GM23248 (cell line): ENCODE data around the gene VPS54. TPM values are rescaled to one million over a fixed set of nuclear protein-coding genes. Genes with fewer than 3 reads are reported as not detected.

Source experiments
- DNase-seq: peaks from one replicate; pipeline ENCODE4 v3.0.0-alpha.2; 2015
- H2AFZ ChIP-seq: fragments of 200-600 bp; sonication (generic); 2 replicates; pipeline ENCODE4 v1.6.1; 2016; ENCODE audit warnings: antibody characterized with exemption
- H3F3A ChIP-seq: fragments of 200-600 bp; sonication (generic); 2 replicates; pipeline ENCODE4 v1.6.1; 2016; ENCODE audit warnings: mild to moderate bottlenecking, antibody characterized with exemption, mixed run types; ENCODE audit not compliant: insufficient read depth
- H3K27ac ChIP-seq: fragments of 200-600 bp; sonication (generic); 2 replicates; pipeline ENCODE4 v1.5.1; 2016; ENCODE audit warnings: mild to moderate bottlenecking
- H3K27me3 ChIP-seq: fragments of 200-600 bp; sonication (generic); replicated peaks from 2 replicates; pipeline ENCODE4 v1.6.1; 2016; ENCODE audit warnings: mild to moderate bottlenecking; ENCODE audit not compliant: insufficient read depth
- H3K36me3 ChIP-seq: fragments of 200-600 bp; sonication (generic); 2 replicates; pipeline ENCODE4 v1.6.1; 2016; ENCODE audit warnings: low read depth, mild to moderate bottlenecking
- H3K4me1 ChIP-seq: fragments of 200-600 bp; sonication (generic); 2 replicates; pipeline ENCODE4 v1.6.1; 2016; ENCODE audit warnings: mild to moderate bottlenecking; ENCODE audit not compliant: insufficient read depth
- H3K4me2 ChIP-seq: fragments of 200-600 bp; sonication (generic); one replicate; pipeline ENCODE4 v1.6.1; 2016; ENCODE audit warnings: mild to moderate bottlenecking; ENCODE audit not compliant: unreplicated experiment
- H3K4me3 ChIP-seq: fragments of 200-600 bp; sonication (generic); 2 replicates; pipeline ENCODE4 v1.5.1; 2016; ENCODE audit warnings: mild to moderate bottlenecking
- H3K79me2 ChIP-seq: fragments of 200-600 bp; sonication (generic); 2 replicates; pipeline ENCODE4 v1.6.1; 2016; ENCODE audit warnings: mild to moderate bottlenecking; ENCODE audit not compliant: insufficient read depth
- H3K9ac ChIP-seq: fragments of 200-600 bp; sonication (generic); 2 replicates; pipeline ENCODE4 v1.6.1; 2016; ENCODE audit warnings: mild to moderate bottlenecking
- H3K9me2 ChIP-seq: fragments of 200-600 bp; sonication (generic); 2 replicates; pipeline ENCODE4 v1.6.1; 2016; ENCODE audit warnings: mixed run types, mild to moderate bottlenecking, moderate library complexity; ENCODE audit not compliant: insufficient read depth
- H3K9me3 ChIP-seq: fragments of 200-600 bp; sonication (generic); one replicate; pipeline ENCODE4 v1.6.1; 2017; ENCODE audit warnings: low read depth
- H4K20me1 ChIP-seq: fragments of 200-600 bp; sonication (generic); 2 replicates; pipeline ENCODE4 v1.6.0; 2016; ENCODE audit not compliant: insufficient read depth
- EZH2 ChIP-seq: fragments of 200-600 bp; sonication (generic); IDR thresholded peaks from 2 replicates; pipeline ENCODE4 v1.6.1; 2018; ENCODE audit warnings: antibody characterized with exemption, mild to moderate bottlenecking; ENCODE audit not compliant: insufficient read depth, poor library complexity, severe bottlenecking
- EZH2phosphoT487 ChIP-seq: fragments of 200-600 bp; sonication (generic); IDR thresholded peaks from 2 replicates; pipeline ENCODE4 v1.6.1; 2018; ENCODE audit warnings: antibody characterized with exemption, moderate library complexity, mild to moderate bottlenecking, low read depth; ENCODE audit not compliant: insufficient read depth
- WGBS, 2 experiments: methylation state at CpG; one replicate each; pipeline ENCODE4 v1.1.6; 2015 to 2017; ENCODE audit warnings: low lambda C conversion rate in 2 of 2, low coverage in 1 of 2; ENCODE audit errors: missing lambda C conversion rate in 2 of 2; 5-methylcytosine and 5-hydroxymethylcytosine counted together
- in situ Hi-C: fragments of 300-500 bp; cut with MboI; formaldehyde crosslinking; loops from 2 replicates; pipeline ENCODE4 v1.15.0; 2020
- polyA plus RNA-seq: library from polyadenylated mRNA; unstranded; fragments of >200 nt; fragmentation: Nextera tagmentation; extraction: Ambion mirVana; gene quantifications from 2 replicates; pipeline ENCODE4 v1.2.1, GENCODE V29; 2016
- total RNA-seq: library from RNA; depleted of rRNA; stranded (reverse); fragments of >200 nt; shearing (Covaris generic); gene quantifications from 2 replicates; pipeline ENCODE4 v1.2.3, GENCODE V29; 2014

VPS54 gene
- total and polyA plus RNA-seq, 2 experiments from 2014 or later: 6.5 to 12.9 TPM

DNA sequence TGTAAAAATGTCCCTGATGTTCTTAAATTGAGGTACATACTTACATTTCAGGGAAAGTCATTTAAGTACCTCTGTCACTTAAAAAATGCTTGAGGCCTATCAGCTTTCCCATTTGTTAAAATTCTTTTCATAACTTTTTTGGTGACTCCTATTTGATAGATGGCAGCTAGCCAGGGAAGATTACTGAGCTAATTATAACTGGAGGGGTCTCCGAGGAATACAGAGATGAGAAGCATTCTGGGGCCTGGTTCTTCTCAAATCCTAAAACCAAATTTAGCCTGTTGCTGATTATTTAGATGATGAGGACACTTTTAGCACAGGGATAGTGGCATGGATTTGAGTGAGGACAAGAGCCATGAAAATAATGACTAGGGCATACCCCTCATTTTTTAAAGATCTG, 172.7 kb downstream of the VPS54 start:
- peak overlapping the region; percentile 26 for H3K4me2 ChIP-seq
- in situ Hi-C loops: no loop called here
- TF ChIP-seq EZH2 (no peak), EZH2phosphoT487 (no peak)

GRCh38 chr2:63845866-63846265, 173.4 kb downstream of the VPS54 start:
- Histone ChIP-seq H3K4me2 (no peak overlapping the region), H3K9me3 (no peaks in the 10 kb centered on the region), H3K27ac (no peak overlapping the region), H3K36me3 (no peaks in the 10 kb centered on the region), H3K4me3 (no peak overlapping the region), H3K79me2 (peaks cover 91% of the 10 kb centered on the region), H3K9ac (no peak overlapping the region), H3K9me2 (no peaks in the 10 kb centered on the region), H2AFZ (no peak overlapping the region), H3K27me3 (no peaks in the 10 kb centered on the region), H4K20me1 (no peaks in the 10 kb centered on the region), H3F3A (peaks cover 51% of the 10 kb centered on the region), H3K4me1 (peaks cover 61% of the 10 kb centered on the region)
- TF ChIP-seq EZH2phosphoT487: no peak
- TF ChIP-seq EZH2: no peak
- 72% methylated on average over 3 of the region's 3 CpGs for WGBS, 2 experiments
- in situ Hi-C loops: no loop called here
- DNase-seq: no peak

More for the DNA sequence above, 172.7 kb downstream of the VPS54 start:
- H3K9ac ChIP-seq: no peak overlapping the region
- no peaks in the 10 kb centered on the region for H3K9me3 ChIP-seq
- H4K20me1 ChIP-seq: no peaks in the 10 kb centered on the region
- no peak for DNase-seq
- H3K27ac ChIP-seq: no peak overlapping the region
- peaks cover 63% of the 10 kb centered on the region for H3K4me1 ChIP-seq
- peaks cover 97% of the 10 kb centered on the region for H3K79me2 ChIP-seq
- no peaks in the 10 kb centered on the region for H3K9me2 ChIP-seq
- peaks cover 51% of the 10 kb centered on the region for H3F3A ChIP-seq
- H3K27me3 ChIP-seq: no peaks in the 10 kb centered on the region
- H2AFZ ChIP-seq: no peak overlapping the region
- H3K36me3 ChIP-seq: no peaks in the 10 kb centered on the region
- H3K4me3 ChIP-seq: no peak overlapping the region
- WGBS, 2 experiments: 36 to 48% methylated on average over 1 of the region's 1 CpG

GRCh38 chr2:63844616-63845015, 174.6 kb downstream of the VPS54 start:
- no peak for TF ChIP-seq EZH2phosphoT487
- no peak for TF ChIP-seq EZH2
- Histone ChIP-seq H2AFZ (no peak overlapping the region), H3F3A (peaks cover 40% of the 10 kb centered on the region), H3K36me3 (no peaks in the 10 kb centered on the region), H3K27ac (no peak overlapping the region), H3K9ac (peak overlapping the region; percentile 97; the same call in 1 of the 2 replicates), H4K20me1 (no peaks in the 10 kb centered on the region), H3K79me2 (peaks cover 78% of the 10 kb centered on the region), H3K9me3 (no peaks in the 10 kb centered on the region), H3K4me2 (peak overlapping the region; percentile 96), H3K27me3 (no peaks in the 10 kb centered on the region), H3K4me1 (peaks cover 48% of the 10 kb centered on the region), H3K9me2 (no peaks in the 10 kb centered on the region), H3K4me3 (peak overlapping the region; percentile 94; the same call in 1 of the 2 replicates)
- in situ Hi-C loops: no loop called here
- no peak for DNase-seq
- WGBS, 2 experiments: 77 to 84% methylated on average over 3 of the region's 3 CpGs

DNA sequence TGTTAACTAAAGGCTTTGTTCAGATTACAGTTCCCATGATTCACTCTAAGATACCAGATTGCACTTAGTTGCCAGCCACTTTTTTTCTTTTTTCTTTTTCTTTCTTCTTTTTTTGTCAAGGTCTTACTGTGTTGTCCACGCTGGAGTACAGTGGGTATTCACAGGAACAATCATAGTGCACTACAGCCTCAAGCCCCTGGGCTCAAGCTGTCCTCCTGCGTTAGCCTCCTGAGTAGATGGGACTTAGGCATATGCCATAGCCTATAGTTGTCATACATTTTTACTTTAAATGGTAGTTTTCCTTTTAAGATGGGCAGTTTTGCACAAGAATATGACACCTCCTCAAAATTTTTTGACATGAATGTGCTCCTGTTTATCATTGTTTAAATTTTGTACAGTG, 175.4 kb downstream of the VPS54 start:
- H3K4me3 ChIP-seq: peak overlapping the region; percentile 94
- H3K9me3 ChIP-seq: no peaks in the 10 kb centered on the region
- H3K9me2 ChIP-seq: no peaks in the 10 kb centered on the region
- H3K27ac ChIP-seq: peak overlapping the region; percentile 94
- H3K4me2 ChIP-seq: peak overlapping the region; percentile 96
- WGBS, 2 experiments: 57 to 60% methylated on average over 2 of the region's 2 CpGs
- peaks cover 31% of the 10 kb centered on the region for H3F3A ChIP-seq
- H3K9ac ChIP-seq: peak overlapping the region; percentile 97
- no peaks in the 10 kb centered on the region for H3K27me3 ChIP-seq
- H3K4me1 ChIP-seq: peaks cover 40% of the 10 kb centered on the region
- no peak for TF ChIP-seq EZH2
- no peak for TF ChIP-seq EZH2phosphoT487
- peaks cover 70% of the 10 kb centered on the region for H3K79me2 ChIP-seq
- in situ Hi-C loops: no loop called here
- 0 out of 2 replicates have a peak overlapping the region, but pooled peaks have one; percentile 87 for H2AFZ ChIP-seq
- H4K20me1 ChIP-seq: no peaks in the 10 kb centered on the region
- no peaks in the 10 kb centered on the region for H3K36me3 ChIP-seq
- DNase-seq: no peak

- Histone ChIP-seq H3F3A (peaks cover 27% of the 10 kb centered on the region), H3K27me3 (no peaks in the 10 kb centered on the region), H3K4me3 (peak overlapping the region; percentile 94), H3K27ac (peak overlapping the region; percentile 94), H3K36me3 (no peaks in the 10 kb centered on the region), H3K9me3 (no peaks in the 10 kb centered on the region), H3K79me2 (peaks cover 63% of the 10 kb centered on the region), H3K9me2 (no peaks in the 10 kb centered on the region), H4K20me1 (no peaks in the 10 kb centered on the region), H3K4me2 (peak overlapping the region; percentile 96), H2AFZ (peak overlapping the region; percentile 87), H3K4me1 (peaks cover 35% of the 10 kb centered on the region), H3K9ac (peak overlapping the region; percentile 97)
- WGBS, 2 experiments: 43 to 46% methylated on average over 8 of the region's 8 CpGs
- in situ Hi-C loops: no loop called here
- DNase-seq: no peak
- TF ChIP-seq EZH2 (no peak), EZH2phosphoT487 (no peak)
Observed at GRCh38 chr2:63843093-63843492, 176.1 kb downstream of the VPS54 start.
